ENCODE data around the gene SLC27A5.

- TF ChIP-seq CTCF (IDR thresholded peaks at IDR 0.05; ENCODE audit: extremely low read depth in 1 of 2, insufficient read depth in 1 of 2, low read depth in 1 of 2, low read length in 2 of 2) = no peak
- no peak for TF ChIP-seq POLR2AphosphoS5 (IDR thresholded peaks at IDR 0.05; ENCODE audit: insufficient read depth, low read depth, low read length)
- no peak for TF ChIP-seq JUN (IDR thresholded peaks at IDR 0.05; ENCODE audit: borderline replicate concordance, insufficient read depth, insufficient read length, low read depth)
- TF ChIP-seq POLR2A (IDR thresholded peaks at IDR 0.05; ENCODE audit: low read depth, low read length) = no peak
- no peak for TF ChIP-seq MAX (IDR thresholded peaks at IDR 0.05; ENCODE audit: insufficient read depth, insufficient read length)
- no peak for TF ChIP-seq MYC (IDR thresholded peaks at IDR 0.05; ENCODE audit: low read depth, low read length)
- TF ChIP-seq FOS (IDR thresholded peaks at IDR 0.05; ENCODE audit: borderline replicate concordance, insufficient read depth, low read length) = no peak
- no peak for TF ChIP-seq EZH2 (IDR thresholded peaks at IDR 0.05; ENCODE audit: borderline replicate concordance, low read depth, low read length, severe bottlenecking)
Observed at GRCh38 chr19:58547323-58548312, 35.8 kb upstream of the SLC27A5 start.

Data from endothelial cell of umbilical vein (primary cell).